Liver (tissue), 9 donors: ENCODE results near the gene THSD4. TPM values are rescaled to one million over a fixed set of nuclear protein-coding genes. Genes with fewer than 3 reads are reported as not detected.

Source experiments
- DNase-seq: peaks from one replicate; pipeline ENCODE4 v3.0.0-alpha.2; 2017; ENCODE audit warnings: low spot score
- H3K27ac ChIP-seq, 2 donors: one replicate each; pipeline ENCODE4 v1.7.0; 2013; ENCODE audit warnings: inconsistent platforms in 2 of 2, low read length in 2 of 2, control low read depth in 1 of 2, low read depth in 1 of 2, mild to moderate bottlenecking in 1 of 2
- H3K27me3 ChIP-seq, 4 donors: one replicate each; pipeline versions ENCODE4 v1.6.1 to v1.7.0; 2013; ENCODE audit warnings: low read length in 3 of 4, inconsistent platforms in 1 of 4, mild to moderate bottlenecking in 1 of 4, moderate library complexity in 1 of 4; ENCODE audit not compliant: control insufficient read depth in 4 of 4, insufficient read depth in 4 of 4
- H3K36me3 ChIP-seq, 4 donors: one replicate each; pipeline versions ENCODE4 v1.6.1 to v1.7.0; 2013; ENCODE audit warnings: low read length in 3 of 4, mild to moderate bottlenecking in 3 of 4, low read depth in 1 of 4, moderate library complexity in 1 of 4; ENCODE audit not compliant: control insufficient read depth in 4 of 4, insufficient read depth in 3 of 4
- H3K4me1 ChIP-seq, 4 donors: one replicate each; pipeline versions ENCODE4 v1.6.1 to v1.7.0; 2013; ENCODE audit warnings: low read length in 3 of 4, mild to moderate bottlenecking in 3 of 4, moderate library complexity in 1 of 4; ENCODE audit not compliant: control insufficient read depth in 4 of 4, insufficient read depth in 4 of 4
- H3K4me3 ChIP-seq, 3 donors: one replicate each; pipeline versions ENCODE4 v1.6.1 to v1.7.0; 2013; ENCODE audit warnings: low read length in 3 of 3, control low read depth in 1 of 3, low read depth in 1 of 3, mild to moderate bottlenecking in 1 of 3
- H3K9ac ChIP-seq, 2 donors: one replicate each; pipeline ENCODE4 v1.7.0; 2013; ENCODE audit warnings: low read length in 2 of 2, mild to moderate bottlenecking in 2 of 2, moderate library complexity in 2 of 2, control low read depth in 1 of 2, low read depth in 1 of 2
- H3K9me3 ChIP-seq, 4 donors: one replicate each; pipeline versions ENCODE4 v1.6.1 to v1.7.0; 2013; ENCODE audit warnings: low read length in 3 of 4; ENCODE audit not compliant: control insufficient read depth in 4 of 4
- ATF3 ChIP-seq: IDR thresholded peaks from 2 replicates; pipeline ENCODE4 v1.6.1; 2016; ENCODE audit warnings: antibody characterized with exemption
- EGR1 ChIP-seq, 2 donors: IDR thresholded peaks; 2 replicates each; pipeline ENCODE4 v1.6.1; 2016 to 2018; ENCODE audit warnings: antibody characterized with exemption in 2 of 2, low read depth in 2 of 2
- FOXA1 ChIP-seq: IDR thresholded peaks from 2 replicates; pipeline ENCODE4 v1.6.1; 2016; ENCODE audit warnings: antibody characterized with exemption
- GABPA ChIP-seq, 2 donors: IDR thresholded peaks in 1 of 2; conservative IDR thresholded peaks in 1 of 2; 2 replicates each; pipeline ENCODE4 v1.6.1; 2016; ENCODE audit warnings: antibody characterized with exemption in 2 of 2, mild to moderate bottlenecking in 1 of 2, moderate library complexity in 1 of 2
- HNF4G ChIP-seq: IDR thresholded peaks from 2 replicates; pipeline ENCODE4 v1.6.1; 2016; ENCODE audit warnings: antibody characterized with exemption
- JUND ChIP-seq, 2 donors: IDR thresholded peaks; 2 replicates each; pipeline ENCODE4 v1.6.1; 2016; ENCODE audit warnings: antibody characterized with exemption in 2 of 2
- NR2F2 ChIP-seq: IDR thresholded peaks from 2 replicates; pipeline ENCODE4 v1.6.1; 2016; ENCODE audit warnings: antibody characterized with exemption
- REST ChIP-seq: IDR thresholded peaks from 2 replicates; pipeline ENCODE4 v1.6.1; 2016; ENCODE audit warnings: antibody characterized with exemption, mild to moderate bottlenecking
- WGBS: extraction: QIAGEN DNeasy Blood & Tissue Kit; methylation state at CpG from one replicate; pipeline ENCODE4 v1.1.7; 2013; 5-methylcytosine and 5-hydroxymethylcytosine counted together
- polyA plus RNA-seq, 2 donors: library from polyadenylated mRNA; stranded (reverse) in 1 of 2; unstranded in 1 of 2; fragments of 200-250 nt in 1 of 2; fragments of >200 nt in 1 of 2; fragmentation: Nextera tagmentation in 1 of 2; extraction: Ambion mirVana in 1 of 2; gene quantifications; one replicate each; pipeline versions ENCODE4 v1.2.1 to v1.2.3, GENCODE V29; 2013 to 2015
- total RNA-seq, 2 donors: library from RNA; depleted of rRNA; stranded (reverse); fragments of >200 nt; gene quantifications; one replicate each; pipeline ENCODE4 v1.2.3, GENCODE V29; 2014
- TF ChIP-seq, protein P1 (sequence below): fragments of 150-350 bp; IDR thresholded peaks from 2 replicates; pipeline ENCODE4 v1.5.1; 2017; ENCODE audit warnings: improper control_type of control experiment, low read depth, low read length; ENCODE audit not compliant: missing input control
- TF ChIP-seq, protein P2 (sequence below): IDR thresholded peaks from 2 replicates; pipeline ENCODE4 v1.6.1; 2016; ENCODE audit warnings: antibody characterized with exemption
- donor health status: healthy.
- donor health status: healthy.
- donor health status: healthy.
- donor health status: healthy.
- donor health status: healthy.

THSD4 gene
- total and polyA plus RNA-seq, 4 donors, result 0.23 to 11.5 (median 1.9) TPM

GRCh38 chr15:71826196-71826595 lies 710.9 kb downstream of the THSD4 start (continued):
- TF ChIP-seq REST, result no peak
- TF ChIP-seq JUND (IDR thresholded peaks at IDR 0.05), result no peak
- TF ChIP-seq NR2F2, result no peak
- TF ChIP-seq, protein P1, sequence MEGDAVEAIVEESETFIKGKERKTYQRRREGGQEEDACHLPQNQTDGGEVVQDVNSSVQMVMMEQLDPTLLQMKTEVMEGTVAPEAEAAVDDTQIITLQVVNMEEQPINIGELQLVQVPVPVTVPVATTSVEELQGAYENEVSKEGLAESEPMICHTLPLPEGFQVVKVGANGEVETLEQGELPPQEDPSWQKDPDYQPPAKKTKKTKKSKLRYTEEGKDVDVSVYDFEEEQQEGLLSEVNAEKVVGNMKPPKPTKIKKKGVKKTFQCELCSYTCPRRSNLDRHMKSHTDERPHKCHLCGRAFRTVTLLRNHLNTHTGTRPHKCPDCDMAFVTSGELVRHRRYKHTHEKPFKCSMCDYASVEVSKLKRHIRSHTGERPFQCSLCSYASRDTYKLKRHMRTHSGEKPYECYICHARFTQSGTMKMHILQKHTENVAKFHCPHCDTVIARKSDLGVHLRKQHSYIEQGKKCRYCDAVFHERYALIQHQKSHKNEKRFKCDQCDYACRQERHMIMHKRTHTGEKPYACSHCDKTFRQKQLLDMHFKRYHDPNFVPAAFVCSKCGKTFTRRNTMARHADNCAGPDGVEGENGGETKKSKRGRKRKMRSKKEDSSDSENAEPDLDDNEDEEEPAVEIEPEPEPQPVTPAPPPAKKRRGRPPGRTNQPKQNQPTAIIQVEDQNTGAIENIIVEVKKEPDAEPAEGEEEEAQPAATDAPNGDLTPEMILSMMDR, result no peak

DNA sequence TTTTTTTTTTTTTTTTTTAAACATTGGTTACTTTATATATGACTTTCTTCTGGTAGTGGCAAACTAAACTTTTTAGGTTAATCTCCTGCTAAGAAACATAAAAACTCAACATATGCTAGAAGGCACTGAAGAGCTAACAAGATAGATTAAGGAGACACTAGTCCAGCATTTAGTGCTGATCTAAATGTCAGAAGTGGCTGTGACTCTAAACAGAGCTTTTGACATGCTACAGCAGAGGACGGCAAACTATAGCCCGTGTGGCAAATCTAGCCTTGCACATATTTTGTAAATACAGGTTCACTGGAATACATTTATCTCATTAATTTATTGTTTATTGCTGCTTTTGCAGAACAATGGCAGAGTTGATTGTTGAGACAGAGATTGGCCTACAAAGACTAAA lies 715.7 kb downstream of the THSD4 start:
- no peak overlapping the region for H3K4me3 ChIP-seq
- H3K9ac ChIP-seq, result no peak overlapping the region
- H3K27me3 ChIP-seq, result no peaks in the 10 kb centered on the region
- peaks cover 1 to 35% (median 32%) of the 10 kb centered on the region in 4 donors for H3K36me3 ChIP-seq
- DNase-seq, result no peak
- peaks cover 0 to 2% (median 0%) of the 10 kb centered on the region in 4 donors for H3K9me3 ChIP-seq
- TF ChIP-seq GABPA (IDR thresholded peaks at IDR 0.05 in 1 of 2, conservative IDR thresholded peaks at IDR 0.05 in 1 of 2) (no peak), HNF4G (no peak), ATF3 (no peak), FOXA1 (no peak), EGR1 (IDR thresholded peaks at IDR 0.05; ENCODE audit: low read depth in 2 of 2) (no peak)
- TF ChIP-seq, protein P2, sequence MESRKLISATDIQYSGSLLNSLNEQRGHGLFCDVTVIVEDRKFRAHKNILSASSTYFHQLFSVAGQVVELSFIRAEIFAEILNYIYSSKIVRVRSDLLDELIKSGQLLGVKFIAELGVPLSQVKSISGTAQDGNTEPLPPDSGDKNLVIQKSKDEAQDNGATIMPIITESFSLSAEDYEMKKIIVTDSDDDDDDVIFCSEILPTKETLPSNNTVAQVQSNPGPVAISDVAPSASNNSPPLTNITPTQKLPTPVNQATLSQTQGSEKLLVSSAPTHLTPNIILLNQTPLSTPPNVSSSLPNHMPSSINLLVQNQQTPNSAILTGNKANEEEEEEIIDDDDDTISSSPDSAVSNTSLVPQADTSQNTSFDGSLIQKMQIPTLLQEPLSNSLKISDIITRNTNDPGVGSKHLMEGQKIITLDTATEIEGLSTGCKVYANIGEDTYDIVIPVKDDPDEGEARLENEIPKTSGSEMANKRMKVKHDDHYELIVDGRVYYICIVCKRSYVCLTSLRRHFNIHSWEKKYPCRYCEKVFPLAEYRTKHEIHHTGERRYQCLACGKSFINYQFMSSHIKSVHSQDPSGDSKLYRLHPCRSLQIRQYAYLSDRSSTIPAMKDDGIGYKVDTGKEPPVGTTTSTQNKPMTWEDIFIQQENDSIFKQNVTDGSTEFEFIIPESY, result no peak
- 99% methylated on average over 2 of the region's 2 CpGs for WGBS
- H3K27ac ChIP-seq, result no peak overlapping the region
- no peaks in the 10 kb centered on the region for H3K4me1 ChIP-seq

Other genes with a start within 250 kb of the THSD4 start
- gene THAP10, start 223.0 kb upstream of the THSD4 start, total RNA-seq, result under 1 TPM; 0.42 to 0.70 TPM
- under 1 TPM; 0.76 to 0.87 TPM for gene THAP10, start 223.0 kb upstream of the THSD4 start, polyA plus RNA-seq
- 1 to 10 TPM in 1 of 2 donors, under 1 TPM in 1; 0.33 to 1.1 TPM for gene LRRC49, start 222.6 kb upstream of the THSD4 start, total RNA-seq
- gene LRRC49, start 222.6 kb upstream of the THSD4 start, polyA plus RNA-seq, result under 1 TPM; 0.20 to 0.29 TPM